Trophoblast cell (in vitro differentiated cells and primary cell): ENCODE data around the gene ASTN2.

Source experiments
- DNase-seq, 2 donors: peaks; one replicate each; pipeline ENCODE4 v3.0.0-alpha.2; 2016
- H2AFZ ChIP-seq: 2 replicates; pipeline ENCODE4 v1.6.1; 2013; ENCODE audit warnings: low read length, moderate library complexity, mild to moderate bottlenecking; ENCODE audit not compliant: insufficient read depth, poor library complexity
- H2AK5ac ChIP-seq: 2 replicates; pipeline ENCODE4 v1.6.1; 2013; ENCODE audit warnings: mild to moderate bottlenecking, low read length
- H2BK120ac ChIP-seq: 2 replicates; pipeline ENCODE4 v1.6.1; 2013; ENCODE audit warnings: low read length, mild to moderate bottlenecking, moderate library complexity; ENCODE audit not compliant: insufficient read depth, poor library complexity
- H2BK12ac ChIP-seq: 2 replicates; pipeline ENCODE4 v1.6.1; 2013; ENCODE audit warnings: mild to moderate bottlenecking, low read length, moderate library complexity
- H2BK5ac ChIP-seq: 2 replicates; pipeline ENCODE4 v1.6.1; 2013; ENCODE audit warnings: low read length, low read depth, moderate library complexity, mild to moderate bottlenecking; ENCODE audit not compliant: poor library complexity
- H3K14ac ChIP-seq: 2 replicates; pipeline ENCODE4 v1.6.1; 2013; ENCODE audit warnings: mild to moderate bottlenecking, low read length
- H3K18ac ChIP-seq: 2 replicates; pipeline ENCODE4 v1.6.1; 2013; ENCODE audit warnings: mild to moderate bottlenecking, low read length
- H3K23ac ChIP-seq: 2 replicates; pipeline ENCODE4 v1.6.1; 2013; ENCODE audit warnings: low read length
- H3K27ac ChIP-seq: 2 replicates; pipeline ENCODE4 v1.5.1; 2013; ENCODE audit warnings: low read depth, mild to moderate bottlenecking, inconsistent platforms, low read length, moderate library complexity
- H3K27me3 ChIP-seq: 2 replicates; pipeline ENCODE4 v1.6.1; 2013; ENCODE audit warnings: inconsistent platforms, mild to moderate bottlenecking, low read length, moderate library complexity; ENCODE audit not compliant: insufficient read depth
- H3K36me3 ChIP-seq, 2 experiments: 1 replicate in 1 of 2; 2 replicates in 1 of 2; pipeline ENCODE4 v1.6.1; 2013; ENCODE audit warnings: low read length in 2 of 2, mild to moderate bottlenecking in 2 of 2, moderate library complexity in 1 of 2; ENCODE audit not compliant: insufficient read depth in 2 of 2, control insufficient read depth in 1 of 2
- H3K4ac ChIP-seq: 2 replicates; pipeline ENCODE4 v1.6.1; 2013; ENCODE audit warnings: low read depth, mild to moderate bottlenecking, low read length, moderate library complexity
- H3K4me1 ChIP-seq, 2 experiments: 1 replicate in 1 of 2; 2 replicates in 1 of 2; pipeline ENCODE4 v1.6.1; 2013; ENCODE audit warnings: low read length in 2 of 2, mild to moderate bottlenecking in 2 of 2, moderate library complexity in 1 of 2; ENCODE audit not compliant: insufficient read depth in 2 of 2, control insufficient read depth in 1 of 2
- H3K4me2 ChIP-seq: 2 replicates; pipeline ENCODE4 v1.6.1; 2013; ENCODE audit warnings: inconsistent platforms, mild to moderate bottlenecking, low read length, moderate library complexity
- H3K4me3 ChIP-seq: 2 replicates; pipeline ENCODE4 v1.5.1; 2013; ENCODE audit warnings: mild to moderate bottlenecking, low read depth, low read length, inconsistent platforms
- H3K79me1 ChIP-seq: one replicate; pipeline ENCODE4 v1.6.1; 2013; ENCODE audit warnings: low read length
- H3K79me2 ChIP-seq: 2 replicates; pipeline ENCODE4 v1.6.1; 2013; ENCODE audit warnings: low read length, mild to moderate bottlenecking; ENCODE audit not compliant: control insufficient read depth, insufficient read depth, poor library complexity
- H3K9ac ChIP-seq: 2 replicates; pipeline ENCODE4 v1.6.1; 2013; ENCODE audit warnings: mild to moderate bottlenecking, low read length
- H3K9me3 ChIP-seq: 2 replicates; pipeline ENCODE4 v1.6.1; 2013; ENCODE audit warnings: low read depth, mild to moderate bottlenecking, control low read depth, inconsistent platforms, low read length; ENCODE audit not compliant: insufficient read depth
- H4K12ac ChIP-seq: 2 replicates; pipeline ENCODE4 v1.6.1; 2013; ENCODE audit warnings: low read depth, mild to moderate bottlenecking, low read length, moderate library complexity
- H4K8ac ChIP-seq: 2 replicates; pipeline ENCODE4 v1.6.1; 2013; ENCODE audit warnings: low read depth, mild to moderate bottlenecking, low read length, moderate library complexity
- H4K91ac ChIP-seq: one replicate; pipeline ENCODE4 v1.6.1; 2013; ENCODE audit warnings: low read depth, mild to moderate bottlenecking, low read length, moderate library complexity
- WGBS: extraction: QIAGEN DNeasy Blood & Tissue Kit; methylation state at CpG from one replicate; pipeline ENCODE4 v1.1.7; 2013; ENCODE audit warnings: missing lambda C conversion rate; ENCODE audit not compliant: insufficient read length, insufficient coverage; ENCODE audit errors: extremely low coverage; 5-methylcytosine and 5-hydroxymethylcytosine counted together

Gene ASTN2

DNA sequence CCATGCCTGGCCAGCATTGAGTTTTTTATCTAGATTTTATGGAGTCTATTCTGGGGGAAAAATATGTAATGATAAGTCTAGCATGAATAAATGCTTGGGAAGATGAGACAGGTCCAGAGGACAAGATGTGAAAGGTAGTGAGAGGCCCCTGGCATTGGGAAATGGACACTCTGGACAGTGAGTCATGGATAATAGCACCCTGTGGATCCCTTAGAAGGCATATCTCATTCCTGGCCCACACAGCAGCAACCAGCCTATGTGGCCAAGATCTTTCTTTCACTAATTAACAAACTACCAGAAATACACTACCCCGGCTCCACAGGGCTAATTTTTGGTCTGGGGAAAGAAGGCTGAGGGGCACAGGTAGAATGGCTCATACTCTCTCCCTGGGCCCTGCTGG, 371.7 kb downstream of the ASTN2 start:
- peak; percentile 31 to 63 for DNase-seq
- H2AK5ac ChIP-seq, result no peak overlapping the region
- no peak overlapping the region for H3K14ac ChIP-seq
- H3K79me2 ChIP-seq, result no peaks in the 10 kb centered on the region
- no peaks in the 10 kb centered on the region for H3K4me1 ChIP-seq
- no peak overlapping the region for H3K18ac ChIP-seq
- H3K36me3 ChIP-seq, result no peaks in the 10 kb centered on the region
- H3K27ac ChIP-seq, result no peak overlapping the region
- H2BK120ac ChIP-seq, result no peak overlapping the region
- no peak overlapping the region for H2BK12ac ChIP-seq
- no peak overlapping the region for H2AFZ ChIP-seq
- H3K27me3 ChIP-seq, result no peaks in the 10 kb centered on the region
- H4K91ac ChIP-seq, result no peak overlapping the region
- no peak overlapping the region for H2BK5ac ChIP-seq
- H3K23ac ChIP-seq, result no peak overlapping the region
- no peak overlapping the region for H3K4me2 ChIP-seq
- no peak overlapping the region for H3K4ac ChIP-seq
- no peak overlapping the region for H4K8ac ChIP-seq
- no CpG with 5 or more reads among the region's 1 CpG for WGBS
- no peak overlapping the region for H3K9ac ChIP-seq
- H3K79me1 ChIP-seq, result no peaks in the 10 kb centered on the region
- H3K4me3 ChIP-seq, result no peak overlapping the region
- no peaks in the 10 kb centered on the region for H3K9me3 ChIP-seq
- no peak overlapping the region for H4K12ac ChIP-seq

DNA sequence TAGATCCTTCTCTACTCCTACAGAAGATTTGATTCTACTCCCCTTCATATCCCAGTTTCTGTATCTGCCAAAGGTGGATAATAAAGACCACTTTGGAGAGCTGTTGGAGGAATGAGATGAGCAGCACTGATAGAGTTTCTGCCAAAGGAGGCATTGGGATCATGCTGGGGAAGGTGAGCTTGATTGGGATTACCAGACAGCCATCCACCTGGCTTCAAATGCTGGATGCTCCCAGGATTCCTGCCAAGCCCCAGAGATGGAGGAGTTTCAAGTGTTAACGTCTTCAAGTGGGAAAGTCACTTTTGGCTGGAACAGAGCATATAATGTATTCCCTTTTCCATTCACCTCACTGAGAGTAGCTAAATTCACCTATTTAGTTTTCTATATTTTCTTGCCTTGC, 379.3 kb downstream of the ASTN2 start:
- Histone ChIP-seq H3K9ac (no peak overlapping the region), H2AK5ac (no peak overlapping the region), H4K12ac (no peak overlapping the region), H3K23ac (no peak overlapping the region), H3K79me1 (no peaks in the 10 kb centered on the region), H3K14ac (no peak overlapping the region), H2BK12ac (no peak overlapping the region), H3K79me2 (no peaks in the 10 kb centered on the region), H3K36me3 (no peaks in the 10 kb centered on the region), H2AFZ (no peak overlapping the region), H4K8ac (no peak overlapping the region), H3K9me3 (no peaks in the 10 kb centered on the region), H3K18ac (no peak overlapping the region), H3K4me1 (no peaks in the 10 kb centered on the region), H3K4me3 (no peak overlapping the region), H3K4me2 (no peak overlapping the region), H4K91ac (no peak overlapping the region), H2BK5ac (no peak overlapping the region), H3K27me3 (no peaks in the 10 kb centered on the region), H3K4ac (no peak overlapping the region), H3K27ac (no peak overlapping the region), H2BK120ac (no peak overlapping the region)
- no CpG with 5 or more reads among the region's 1 CpG for WGBS
- no peak for DNase-seq

DNA sequence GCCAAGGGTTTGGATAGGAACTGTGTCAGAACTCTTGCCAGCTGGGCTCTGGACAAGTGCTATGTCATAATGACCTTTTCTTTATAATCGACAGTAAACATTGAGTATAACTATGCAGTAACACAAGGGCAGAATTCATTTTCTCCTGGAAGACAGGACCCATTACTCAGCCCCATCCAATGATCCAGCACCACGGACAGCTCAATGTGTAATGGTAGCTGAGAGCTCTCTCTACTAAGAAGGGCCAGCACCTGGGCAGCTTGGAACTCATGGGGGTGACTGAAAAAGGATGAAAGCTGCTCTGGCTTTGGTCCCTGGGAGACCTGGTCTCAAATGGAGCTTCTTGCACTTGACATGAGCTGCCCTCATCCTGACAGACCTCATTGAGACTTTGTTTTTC, 380.0 kb downstream of the ASTN2 start:
- no peak overlapping the region for H3K9ac ChIP-seq
- no peak overlapping the region for H3K4me2 ChIP-seq
- H3K36me3 ChIP-seq, result no peaks in the 10 kb centered on the region
- H2BK5ac ChIP-seq, result no peak overlapping the region
- H3K14ac ChIP-seq, result no peak overlapping the region
- H3K4ac ChIP-seq, result no peak overlapping the region
- no peak overlapping the region for H2AFZ ChIP-seq
- H4K12ac ChIP-seq, result no peak overlapping the region
- no peaks in the 10 kb centered on the region for H3K79me1 ChIP-seq
- no peak overlapping the region for H2BK12ac ChIP-seq
- H4K91ac ChIP-seq, result no peak overlapping the region
- no peak overlapping the region for H3K18ac ChIP-seq
- no peaks in the 10 kb centered on the region for H3K9me3 ChIP-seq
- H3K27me3 ChIP-seq, result no peaks in the 10 kb centered on the region
- no peak overlapping the region for H2BK120ac ChIP-seq
- no peaks in the 10 kb centered on the region for H3K79me2 ChIP-seq
- no peak overlapping the region for H3K27ac ChIP-seq
- H3K23ac ChIP-seq, result no peak overlapping the region
- no peak overlapping the region for H4K8ac ChIP-seq
- H2AK5ac ChIP-seq, result no peak overlapping the region
- no CpG with 5 or more reads among the region's 2 CpGs for WGBS
- H3K4me1 ChIP-seq, result no peaks in the 10 kb centered on the region
- no peak overlapping the region for H3K4me3 ChIP-seq
- peak; percentile 31 to 73 for DNase-seq

DNA sequence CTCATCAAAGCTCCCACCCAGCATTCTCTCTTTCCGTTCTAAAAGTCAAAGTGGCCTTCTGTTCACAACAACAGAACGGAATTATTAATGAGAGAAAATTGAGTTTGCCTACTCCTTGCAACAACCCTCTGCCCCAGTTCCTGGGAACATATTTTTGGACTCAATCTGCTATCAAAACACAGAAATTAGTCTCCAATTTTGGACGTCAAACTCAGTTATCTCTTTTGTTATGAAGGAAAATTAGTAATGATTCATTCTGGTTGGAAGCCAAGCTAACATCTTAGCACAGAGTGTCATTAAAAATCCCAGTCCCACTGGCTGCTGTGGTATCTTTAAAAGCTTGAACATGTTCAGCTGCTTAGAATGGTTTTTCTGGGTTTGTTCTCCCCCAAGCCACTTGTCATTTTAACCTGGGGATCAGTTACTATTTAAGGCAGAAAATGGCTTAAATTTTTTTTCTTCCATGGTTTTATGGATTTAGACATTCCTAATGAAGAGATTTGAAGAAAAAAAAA, 384.5 kb downstream of the ASTN2 start:
- Histone ChIP-seq H3K14ac (no peak overlapping the region), H3K27me3 (no peaks in the 10 kb centered on the region), H2BK12ac (no peak overlapping the region), H3K36me3 (no peaks in the 10 kb centered on the region), H3K4me2 (no peak overlapping the region), H3K18ac (no peak overlapping the region), H2BK120ac (no peak overlapping the region), H2BK5ac (no peak overlapping the region), H3K79me2 (no peaks in the 10 kb centered on the region), H3K79me1 (no peaks in the 10 kb centered on the region), H3K27ac (no peak overlapping the region), H3K4ac (no peak overlapping the region), H2AK5ac (no peak overlapping the region), H4K91ac (no peak overlapping the region), H3K4me1 (no peaks in the 10 kb centered on the region), H3K9me3 (no peaks in the 10 kb centered on the region), H3K4me3 (no peak overlapping the region), H4K12ac (no peak overlapping the region), H3K23ac (no peak overlapping the region), H4K8ac (no peak overlapping the region), H2AFZ (no peak overlapping the region), H3K9ac (no peak overlapping the region)
- WGBS, result no CpG with 5 or more reads among the region's 3 CpGs
- DNase-seq, result no peak
